ENCODE results near the gene HPS4. TPM values are rescaled to one million over a fixed set of nuclear protein-coding genes. Genes with fewer than 3 reads are reported as not detected.

Gene HPS4
- polyA plus RNA-seq, 1 of the 3 experiments (the other 2 are of a cell fraction): 22.5 TPM

DNA sequence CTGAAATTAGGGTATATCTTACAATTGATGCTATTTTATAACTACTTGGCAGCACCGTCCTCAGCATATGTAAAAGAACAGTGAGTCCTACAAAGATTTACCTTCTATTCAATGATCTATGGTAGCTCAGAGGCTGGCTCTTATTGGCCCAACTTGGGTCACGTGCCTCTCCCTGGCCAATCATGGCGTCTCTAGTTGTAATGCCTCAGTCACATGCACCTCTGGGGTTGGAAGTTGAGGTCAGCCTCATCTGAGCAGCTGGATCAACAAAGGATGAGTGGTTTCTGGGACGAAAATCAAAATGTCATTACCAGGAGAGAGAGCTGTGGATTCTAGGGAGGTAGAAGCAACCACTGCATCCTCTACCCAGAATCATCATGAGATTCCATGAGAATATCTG is 77.5 kb downstream of the HPS4 start:
- ChIA-PET POLR2A (no interaction called here), CTCF (interaction anchor here (1.6 to 7.3 kb wide), 3 partner anchors 9 to 55 kb away, joined by 5 to 62 read pairs (median 6); no protein-coding TSS in a partner anchor)
- no peaks in the 10 kb centered on the region; the same call in 1 of the 2 replicates for H3K27me3 ChIP-seq (ENCODE audit: insufficient read depth)
- H3K27ac ChIP-seq (ENCODE audit: low read depth in 2 of 2, low read length in 1 of 2): no peak overlapping the region
- no peak overlapping the region for H2AFZ ChIP-seq (ENCODE audit: low read depth)
- no peak overlapping the region for H3K4me2 ChIP-seq
- H3K4me1 ChIP-seq (ENCODE audit: control insufficient read depth in 1 of 2, insufficient read depth in 2 of 2, low read depth in 1 of 2, low read length in 1 of 2): peaks cover 0 to 7% of the 10 kb centered on the region in 2 experiments; a peak in 1 of 4 replicates
- H3K36me3 ChIP-seq (replicated peaks in 1 of 2; ENCODE audit: control insufficient read depth in 1 of 2, insufficient read depth in 2 of 2, low read length in 1 of 2): no peaks in the 10 kb centered on the region
- DNase-seq: no peak
- no peak overlapping the region for H3K9ac ChIP-seq
- H4K20me1 ChIP-seq (ENCODE audit: insufficient read depth): no peaks in the 10 kb centered on the region
- no peaks in the 10 kb centered on the region for H3F3A ChIP-seq (replicated peaks; ENCODE audit: insufficient read depth)
- 60% methylated on average over 4 of the region's 4 CpGs for WGBS (ENCODE audit: low lambda C conversion rate)
- no peaks in the 10 kb centered on the region for H3K79me2 ChIP-seq (ENCODE audit: insufficient read depth)
- no peaks in the 10 kb centered on the region for H3K9me2 ChIP-seq
- H3K9me3 ChIP-seq: no peaks in the 10 kb centered on the region
- TF ChIP-seq RFX5 (IDR thresholded peaks at IDR 0.05; ENCODE audit: low read length): no peak
- TF ChIP-seq, protein P1, sequence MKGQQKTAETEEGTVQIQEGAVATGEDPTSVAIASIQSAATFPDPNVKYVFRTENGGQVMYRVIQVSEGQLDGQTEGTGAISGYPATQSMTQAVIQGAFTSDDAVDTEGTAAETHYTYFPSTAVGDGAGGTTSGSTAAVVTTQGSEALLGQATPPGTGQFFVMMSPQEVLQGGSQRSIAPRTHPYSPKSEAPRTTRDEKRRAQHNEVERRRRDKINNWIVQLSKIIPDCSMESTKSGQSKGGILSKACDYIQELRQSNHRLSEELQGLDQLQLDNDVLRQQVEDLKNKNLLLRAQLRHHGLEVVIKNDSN (IDR thresholded peaks at IDR 0.05; ENCODE audit: borderline replicate concordance, low read depth): peak; percentile 63; the same call in 1 of the 2 replicates
- TF ChIP-seq NRF1 (IDR thresholded peaks at IDR 0.05; ENCODE audit: low read depth, low read length): no peak
- H3K4me3 ChIP-seq (ENCODE audit: low read depth in 2 of 2, low read length in 1 of 2): no peak overlapping the region

DNA sequence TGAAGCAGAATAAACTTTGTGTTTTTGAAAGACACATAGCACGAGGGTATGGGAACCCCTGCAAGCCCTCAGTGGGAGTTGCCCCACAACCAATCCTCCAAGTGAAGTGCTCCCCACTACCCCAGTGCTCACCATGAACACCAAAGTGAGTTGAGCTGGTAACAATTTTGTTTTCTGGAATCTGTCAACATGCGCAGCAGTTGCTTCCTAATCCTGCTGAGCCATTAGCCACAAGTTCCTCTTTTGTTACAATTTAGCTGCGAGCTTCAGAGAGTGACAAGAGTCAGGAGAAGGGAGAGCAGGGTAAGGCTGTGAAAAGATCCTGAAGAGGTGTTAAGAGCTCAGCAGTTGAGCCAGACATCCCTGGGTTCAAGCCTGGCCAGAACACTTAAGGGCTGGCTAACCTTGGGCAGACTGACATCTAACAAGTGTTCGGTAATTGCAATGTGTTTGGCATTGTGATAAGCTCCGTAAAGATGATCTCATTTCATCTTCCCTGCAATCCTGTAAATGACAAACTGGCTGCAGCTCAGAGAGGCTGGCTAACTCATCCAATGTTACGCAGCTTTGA is 78.6 kb downstream of the HPS4 start:
- CTCF ChIA-PET: interaction anchor here (0.7 to 7.3 kb wide), 5 partner anchors 10 to 260 kb away, joined by 3 to 62 read pairs (median 5); no protein-coding TSS in a partner anchor
- Histone ChIP-seq H3K9ac (no peak overlapping the region), H3K79me2 (ENCODE audit: insufficient read depth) (no peaks in the 10 kb centered on the region), H3K27ac (ENCODE audit: low read depth in 2 of 2, low read length in 1 of 2) (no peak overlapping the region), H4K20me1 (ENCODE audit: insufficient read depth) (no peaks in the 10 kb centered on the region), H3K9me3 (no peaks in the 10 kb centered on the region), H3F3A (replicated peaks; ENCODE audit: insufficient read depth) (no peaks in the 10 kb centered on the region), H3K4me2 (no peak overlapping the region), H3K27me3 (ENCODE audit: insufficient read depth) (no peaks in the 10 kb centered on the region; the same call in 1 of the 2 replicates), H3K9me2 (no peaks in the 10 kb centered on the region), H3K4me1 (ENCODE audit: control insufficient read depth in 1 of 2, insufficient read depth in 2 of 2, low read depth in 1 of 2, low read length in 1 of 2) (peaks cover 0 to 7% of the 10 kb centered on the region in 2 experiments; a peak in 1 of 4 replicates), H2AFZ (ENCODE audit: low read depth) (no peak overlapping the region), H3K36me3 (replicated peaks in 1 of 2; ENCODE audit: control insufficient read depth in 1 of 2, insufficient read depth in 2 of 2, low read length in 1 of 2) (no peaks in the 10 kb centered on the region), H3K4me3 (ENCODE audit: low read depth in 2 of 2, low read length in 1 of 2) (no peak overlapping the region)
- POLR2A ChIA-PET: interaction anchor here (0.6 kb wide), 1 partner anchor 74 kb away, joined by 5 read pairs; no protein-coding TSS in a partner anchor
- 50% methylated on average over 6 of the region's 6 CpGs for WGBS (ENCODE audit: low lambda C conversion rate)
- DNase-seq: no peak
- TF ChIP-seq ELF1 (IDR thresholded peaks at IDR 0.05) (no peak), NFIC (IDR thresholded peaks at IDR 0.05; ENCODE audit: borderline replicate concordance) (no peak), TEAD4 (IDR thresholded peaks at IDR 0.05; ENCODE audit: borderline replicate concordance, insufficient read depth) (no peak), RCOR1 (IDR thresholded peaks at IDR 0.05; ENCODE audit: low read length) (no peak), GATA2 (CRISPR knock-in tag; IDR thresholded peaks at IDR 0.05) (no peak), EZH2phosphoT487 (IDR thresholded peaks at IDR 0.05; ENCODE audit: borderline replicate concordance, low read depth) (no peak), FOXM1 (IDR thresholded peaks at IDR 0.05; ENCODE audit: low read depth) (no peak), TAF1 (IDR thresholded peaks at IDR 0.05; ENCODE audit: borderline replicate concordance, low read depth, low read length) (no peak), EP300 (IDR thresholded peaks at IDR 0.05; ENCODE audit: borderline replicate concordance in 1 of 2, low read depth in 1 of 2, low read length in 1 of 2) (no peak)
- TF ChIP-seq, protein P1 (IDR thresholded peaks at IDR 0.05; ENCODE audit: borderline replicate concordance, low read depth): no peak
- TF ChIP-seq, protein P2, sequence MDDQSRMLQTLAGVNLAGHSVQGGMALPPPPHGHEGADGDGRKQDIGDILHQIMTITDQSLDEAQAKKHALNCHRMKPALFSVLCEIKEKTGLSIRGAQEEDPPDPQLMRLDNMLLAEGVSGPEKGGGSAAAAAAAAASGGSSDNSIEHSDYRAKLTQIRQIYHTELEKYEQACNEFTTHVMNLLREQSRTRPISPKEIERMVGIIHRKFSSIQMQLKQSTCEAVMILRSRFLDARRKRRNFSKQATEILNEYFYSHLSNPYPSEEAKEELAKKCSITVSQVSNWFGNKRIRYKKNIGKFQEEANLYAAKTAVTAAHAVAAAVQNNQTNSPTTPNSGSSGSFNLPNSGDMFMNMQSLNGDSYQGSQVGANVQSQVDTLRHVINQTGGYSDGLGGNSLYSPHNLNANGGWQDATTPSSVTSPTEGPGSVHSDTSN (IDR thresholded peaks at IDR 0.05): no peak
- TF ChIP-seq, protein P3, sequence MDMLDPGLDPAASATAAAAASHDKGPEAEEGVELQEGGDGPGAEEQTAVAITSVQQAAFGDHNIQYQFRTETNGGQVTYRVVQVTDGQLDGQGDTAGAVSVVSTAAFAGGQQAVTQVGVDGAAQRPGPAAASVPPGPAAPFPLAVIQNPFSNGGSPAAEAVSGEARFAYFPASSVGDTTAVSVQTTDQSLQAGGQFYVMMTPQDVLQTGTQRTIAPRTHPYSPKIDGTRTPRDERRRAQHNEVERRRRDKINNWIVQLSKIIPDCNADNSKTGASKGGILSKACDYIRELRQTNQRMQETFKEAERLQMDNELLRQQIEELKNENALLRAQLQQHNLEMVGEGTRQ (IDR thresholded peaks at IDR 0.05; ENCODE audit: borderline replicate concordance, low read depth, low read length): no peak

Measured in SK-N-SH (cell line).